Endodermal cell (in vitro differentiated cells): ENCODE results near the gene GRIP2. TPM values are rescaled to one million over a fixed set of nuclear protein-coding genes. Genes with fewer than 3 reads are reported as not detected.

Experiments
- DNase-seq: peaks from one replicate; pipeline ENCODE4 v3.0.0-alpha.2; 2017
- H3K27ac ChIP-seq: 2 replicates; pipeline ENCODE4 v1.5.1; 2013; ENCODE audit warnings: mild to moderate bottlenecking, low read depth, low read length, moderate library complexity
- H3K27me3 ChIP-seq: 2 replicates; pipeline ENCODE4 v1.6.1; 2013; ENCODE audit warnings: mild to moderate bottlenecking, low read length, moderate library complexity; ENCODE audit not compliant: insufficient read depth, control insufficient read depth, poor library complexity, severe bottlenecking
- H3K36me3 ChIP-seq: 2 replicates; pipeline ENCODE4 v1.7.0; 2013; ENCODE audit warnings: mild to moderate bottlenecking, low read length, moderate library complexity; ENCODE audit not compliant: control insufficient read depth, insufficient read depth
- H3K4me1 ChIP-seq: one replicate; pipeline ENCODE4 v1.7.0; 2013; ENCODE audit warnings: low read length; ENCODE audit not compliant: control insufficient read depth, insufficient read depth
- H3K4me3 ChIP-seq: 2 replicates; pipeline ENCODE4 v1.5.1; 2013; ENCODE audit warnings: mild to moderate bottlenecking, low read length, moderate library complexity
- H3K9ac ChIP-seq: 2 replicates; pipeline ENCODE4 v1.6.1; 2013; ENCODE audit warnings: mild to moderate bottlenecking, low read length, moderate library complexity; ENCODE audit not compliant: poor library complexity, severe bottlenecking; ENCODE audit errors: extremely low read depth
- H3K9me3 ChIP-seq: 2 replicates; pipeline ENCODE4 v1.6.1; 2013; ENCODE audit warnings: mild to moderate bottlenecking, low read length, moderate library complexity; ENCODE audit not compliant: control insufficient read depth
- H3K27ac Mint-ChIP-seq: 2 replicates; pipeline ENCODE4 v1.8.0; 2020; ENCODE audit warnings: mixed read lengths
- H3K27me3 Mint-ChIP-seq: 2 replicates; pipeline ENCODE4 v1.8.0; 2021; ENCODE audit warnings: mild to moderate bottlenecking, mixed read lengths; ENCODE audit not compliant: insufficient read depth
- H3K36me3 Mint-ChIP-seq: 2 replicates; pipeline ENCODE4 v1.8.0; 2020; ENCODE audit warnings: low read depth, mixed read lengths
- H3K4me1 Mint-ChIP-seq: 2 replicates; pipeline ENCODE4 v1.8.0; 2020; ENCODE audit warnings: mixed read lengths
- H3K4me3 Mint-ChIP-seq: 2 replicates; pipeline ENCODE4 v1.8.0; 2020; ENCODE audit warnings: mild to moderate bottlenecking, moderate library complexity, mixed read lengths
- H3K9me3 Mint-ChIP-seq: 2 replicates; pipeline ENCODE4 v1.8.0; 2020; ENCODE audit warnings: mild to moderate bottlenecking, mixed read lengths
- WGBS, 2 experiments: methylation state at CpG; one replicate each; pipeline versions ENCODE4 v1.1.5 to v1.1.7; 2013; ENCODE audit warnings: missing lambda C conversion rate in 2 of 2, mixed read lengths in 1 of 2; ENCODE audit not compliant: insufficient coverage in 1 of 2, insufficient read length in 1 of 2; 5-methylcytosine and 5-hydroxymethylcytosine counted together
- total RNA-seq, 2 donors: library from RNA; stranded (reverse); fragmentation: NEBNext Ultra II Directional in 1 of 2; extraction: Animal tissue kit (Norgen Biotek cat#: 25700) in 1 of 2; gene quantifications; 2 replicates in 1 of 2; 3 replicates in 1 of 2; pipeline ENCODE4 v1.2.1, GENCODE V29; 2021
- TF ChIP-seq, protein P1 (sequence below): fragments of 200-600 bp; sonication (generic); conservative IDR thresholded peaks from 2 replicates; pipeline ENCODE4 v1.5.0; 2021; ENCODE audit warnings: antibody characterized with exemption, mild to moderate bottlenecking

Gene GRIP2
- total RNA-seq, 2 donors from 2014 or later = 2.0 to 2.2 TPM

DNA sequence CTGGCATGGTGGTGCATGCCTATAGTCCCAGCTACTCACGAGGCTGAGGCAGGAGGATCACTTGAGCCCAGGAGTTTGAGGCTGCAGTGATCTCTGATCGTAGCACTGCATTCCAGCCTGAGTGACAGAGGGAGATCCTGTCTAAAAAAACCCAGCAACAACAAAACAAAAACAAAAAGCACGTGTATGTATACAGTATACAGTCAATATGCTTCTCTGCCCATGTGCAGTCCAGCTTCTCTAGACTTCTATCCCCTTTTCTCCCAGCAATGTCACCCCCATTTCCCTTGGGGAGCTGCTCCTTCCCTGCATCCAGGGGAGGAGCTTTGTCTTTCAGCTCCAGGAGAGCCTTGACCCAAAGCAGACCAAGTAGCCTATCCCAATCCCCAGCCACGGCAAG is 20.0 kb upstream of the GRIP2 start:
- peaks cover 2% of the 10 kb centered on the region for H3K4me1 Mint-ChIP-seq
- no peak overlapping the region for H3K4me3 Mint-ChIP-seq
- Histone ChIP-seq H3K27me3 (no peaks in the 10 kb centered on the region), H3K9ac (no peak overlapping the region), H3K27ac (no peak overlapping the region), H3K4me3 (no peak overlapping the region), H3K36me3 (no peaks in the 10 kb centered on the region), H3K4me1 (no peaks in the 10 kb centered on the region), H3K9me3 (no peaks in the 10 kb centered on the region)
- no peak for DNase-seq
- H3K36me3 Mint-ChIP-seq = no peaks in the 10 kb centered on the region
- no peaks in the 10 kb centered on the region for H3K9me3 Mint-ChIP-seq
- H3K27me3 Mint-ChIP-seq = peaks cover 2% of the 10 kb centered on the region
- no peak overlapping the region for H3K27ac Mint-ChIP-seq
- TF ChIP-seq, protein P1, sequence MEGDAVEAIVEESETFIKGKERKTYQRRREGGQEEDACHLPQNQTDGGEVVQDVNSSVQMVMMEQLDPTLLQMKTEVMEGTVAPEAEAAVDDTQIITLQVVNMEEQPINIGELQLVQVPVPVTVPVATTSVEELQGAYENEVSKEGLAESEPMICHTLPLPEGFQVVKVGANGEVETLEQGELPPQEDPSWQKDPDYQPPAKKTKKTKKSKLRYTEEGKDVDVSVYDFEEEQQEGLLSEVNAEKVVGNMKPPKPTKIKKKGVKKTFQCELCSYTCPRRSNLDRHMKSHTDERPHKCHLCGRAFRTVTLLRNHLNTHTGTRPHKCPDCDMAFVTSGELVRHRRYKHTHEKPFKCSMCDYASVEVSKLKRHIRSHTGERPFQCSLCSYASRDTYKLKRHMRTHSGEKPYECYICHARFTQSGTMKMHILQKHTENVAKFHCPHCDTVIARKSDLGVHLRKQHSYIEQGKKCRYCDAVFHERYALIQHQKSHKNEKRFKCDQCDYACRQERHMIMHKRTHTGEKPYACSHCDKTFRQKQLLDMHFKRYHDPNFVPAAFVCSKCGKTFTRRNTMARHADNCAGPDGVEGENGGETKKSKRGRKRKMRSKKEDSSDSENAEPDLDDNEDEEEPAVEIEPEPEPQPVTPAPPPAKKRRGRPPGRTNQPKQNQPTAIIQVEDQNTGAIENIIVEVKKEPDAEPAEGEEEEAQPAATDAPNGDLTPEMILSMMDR = no peak
- WGBS, 2 experiments = 88 to 90% methylated on average over 2 to 4 of the region's 4 CpGs

DNA sequence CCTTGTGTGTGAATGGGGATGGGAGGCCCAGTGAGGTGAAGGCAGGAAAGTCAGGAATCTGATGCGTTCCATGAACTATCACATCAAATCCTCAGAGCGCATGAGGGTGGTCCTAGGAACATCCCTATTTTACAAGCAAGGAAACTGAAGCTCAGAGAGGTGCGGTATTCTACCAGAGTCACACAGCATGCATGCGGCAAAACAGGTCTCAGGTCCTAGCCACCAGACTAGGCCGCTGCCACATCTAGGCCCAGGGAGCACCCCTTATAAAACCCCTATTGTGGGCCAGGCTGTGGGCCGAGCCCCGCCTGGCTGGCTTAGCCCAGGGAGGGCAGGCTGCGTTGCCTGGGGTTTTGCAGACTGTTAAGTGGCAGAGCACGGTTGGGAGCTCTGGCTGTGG is 17.9 kb upstream of the GRIP2 start:
- Histone ChIP-seq H3K4me1 (no peaks in the 10 kb centered on the region), H3K27me3 (no peaks in the 10 kb centered on the region), H3K4me3 (no peak overlapping the region), H3K9ac (no peak overlapping the region), H3K9me3 (no peaks in the 10 kb centered on the region), H3K36me3 (no peaks in the 10 kb centered on the region), H3K27ac (no peak overlapping the region)
- no peak for DNase-seq
- TF ChIP-seq, protein P1 = no peak
- H3K27me3 Mint-ChIP-seq = peaks cover 2% of the 10 kb centered on the region
- no peaks in the 10 kb centered on the region for H3K9me3 Mint-ChIP-seq
- H3K36me3 Mint-ChIP-seq = no peaks in the 10 kb centered on the region
- 90 to 95% methylated on average over 5 to 9 of the region's 9 CpGs for WGBS, 2 experiments
- no peaks in the 10 kb centered on the region for H3K4me1 Mint-ChIP-seq
- H3K4me3 Mint-ChIP-seq = no peak overlapping the region
- H3K27ac Mint-ChIP-seq = no peak overlapping the region

DNA sequence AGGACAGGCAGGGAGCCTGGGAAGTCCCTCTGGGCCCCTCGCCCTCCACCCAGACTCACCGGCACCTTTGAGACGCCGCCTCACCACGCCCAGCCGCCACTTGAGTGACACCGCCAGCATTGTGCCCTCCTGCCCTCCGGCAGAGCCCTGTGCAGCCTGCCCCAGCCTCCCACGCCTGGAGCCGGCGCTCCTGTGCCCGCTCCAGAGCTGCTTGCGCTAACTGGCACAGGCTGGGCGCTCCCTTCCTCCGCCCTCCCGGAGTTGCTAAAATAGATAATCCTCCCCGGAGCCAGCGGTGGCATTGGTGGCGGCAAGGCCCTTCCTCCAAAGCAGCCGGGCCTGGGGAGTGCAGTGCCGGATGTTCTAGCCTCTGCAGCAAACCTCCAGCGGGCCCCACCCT is 15.7 kb upstream of the GRIP2 start:
- Mint-ChIP-seq H3K27me3 (peaks cover 2% of the 10 kb centered on the region), H3K36me3 (no peaks in the 10 kb centered on the region), H3K4me3 (no peak overlapping the region), H3K9me3 (no peaks in the 10 kb centered on the region), H3K27ac (no peak overlapping the region), H3K4me1 (no peaks in the 10 kb centered on the region)
- Histone ChIP-seq H3K27me3 (no peaks in the 10 kb centered on the region), H3K9ac (no peak overlapping the region), H3K36me3 (no peaks in the 10 kb centered on the region), H3K4me1 (no peaks in the 10 kb centered on the region), H3K9me3 (no peaks in the 10 kb centered on the region), H3K27ac (no peak overlapping the region), H3K4me3 (no peak overlapping the region)
- peak; percentile 76 for DNase-seq
- TF ChIP-seq, protein P1 = no peak
- 86 to 93% methylated on average over 13 to 22 of the region's 22 CpGs for WGBS, 2 experiments
